CD4-positive, alpha-beta T cell treated with Interleukin-10 for 1 hour (primary cell): ENCODE measurements around the gene AMBRA1.

ENCODE experiments used
- DNase-seq: peaks from one replicate; pipeline ENCODE4 v3.0.0-alpha.2; 2020

AMBRA1 gene

DNA sequence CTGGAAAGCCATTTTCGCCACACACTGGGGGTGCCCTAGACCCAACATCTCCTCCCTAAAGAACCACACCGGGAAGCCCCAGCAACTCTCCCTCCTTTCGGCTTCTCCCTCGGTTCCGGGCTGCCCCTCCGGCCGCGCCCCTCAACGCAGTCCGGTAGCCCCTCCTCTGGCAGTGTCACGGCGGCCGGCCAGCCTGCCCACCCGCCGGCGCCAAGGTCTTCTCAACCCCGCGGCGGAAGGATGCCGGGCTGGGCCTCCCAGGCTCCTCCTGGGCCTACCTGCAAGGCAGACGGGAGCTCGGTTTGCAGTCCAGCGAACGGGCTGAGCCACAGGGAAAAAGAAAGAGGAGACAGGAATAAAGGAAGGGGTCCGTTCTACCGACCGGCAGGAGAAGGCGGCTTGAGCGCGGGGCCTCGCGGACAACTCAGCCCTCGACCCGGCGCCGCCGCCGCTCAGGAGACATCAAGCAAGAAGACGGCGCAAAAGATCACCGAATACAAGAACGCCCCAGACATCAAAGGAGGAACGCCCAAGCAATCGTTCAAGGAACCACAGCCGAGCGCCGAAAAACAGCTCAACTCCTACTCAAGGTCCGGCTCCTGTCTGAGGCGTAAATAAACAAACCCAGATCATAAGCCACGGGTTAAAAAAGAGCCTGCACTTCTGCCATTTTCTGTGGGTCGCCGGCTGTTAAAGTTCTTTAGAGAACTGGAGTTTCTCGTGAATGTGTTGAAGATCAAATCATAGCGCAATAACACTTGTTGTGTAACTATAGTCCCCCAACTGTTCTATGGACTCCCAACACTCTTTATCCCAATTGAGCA is at the start of gene AMBRA1:
Gene AMBRA1 (minus strand): TSS at position 474 of the 824 bp plus-strand sequence. CDS start 45,643 bp downstream, outside the sequence.
- DNase-seq, result peak; percentile 88

DNA sequence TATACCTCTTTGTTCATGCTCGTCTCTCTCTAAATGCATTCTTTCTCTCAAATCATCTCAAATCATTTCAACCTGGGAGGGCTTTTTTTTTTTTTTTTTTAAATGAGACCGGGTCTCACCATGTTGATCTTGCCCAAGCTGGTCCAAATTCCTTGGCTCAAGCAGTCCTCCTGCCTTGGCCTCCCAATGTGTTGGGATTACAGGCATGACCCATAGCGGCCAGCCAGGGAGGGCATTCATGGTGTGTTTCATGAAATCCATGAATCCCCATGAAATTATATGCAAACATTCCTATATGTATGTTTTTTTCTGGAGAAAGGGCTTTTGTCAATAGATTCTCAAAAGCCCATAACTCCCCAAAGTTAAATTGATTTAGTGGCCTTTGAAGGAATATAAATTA is 49.7 kb upstream of the AMBRA1 start:
- DNase-seq, result no peak

GRCh38 chr11:46642627-46643335 is 49.0 kb upstream of the AMBRA1 start:
- no peak for DNase-seq

GRCh38 chr11:46641639-46642038 is 47.8 kb upstream of the AMBRA1 start:
- no peak for DNase-seq

- DNase-seq, result no peak
Measured at GRCh38 chr11:46640036-46640788, 46.4 kb upstream of the AMBRA1 start.

- no peak for DNase-seq
Measured at GRCh38 chr11:46639197-46639839, 45.5 kb upstream of the AMBRA1 start.

DNA sequence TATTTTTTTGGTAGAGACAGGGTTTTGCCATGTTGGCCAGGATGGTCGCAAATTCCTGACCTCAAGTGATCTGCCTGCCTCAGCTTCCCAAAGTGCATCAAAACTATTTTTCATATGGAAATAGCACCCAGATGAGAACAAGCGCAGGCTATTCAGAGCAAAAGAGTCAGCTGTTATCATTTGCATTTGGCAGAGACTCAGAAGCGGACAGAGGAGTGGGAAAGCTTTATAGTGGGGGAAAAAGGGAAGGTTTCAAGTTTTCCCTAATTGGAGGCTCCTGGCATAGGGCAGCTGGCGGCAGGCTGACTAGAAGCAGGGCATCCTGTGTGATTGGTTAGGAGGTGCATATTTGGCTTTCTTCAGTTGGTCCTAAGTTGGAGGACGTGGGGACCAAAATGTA is 43.7 kb upstream of the AMBRA1 start:
- DNase-seq, result no peak

DNA sequence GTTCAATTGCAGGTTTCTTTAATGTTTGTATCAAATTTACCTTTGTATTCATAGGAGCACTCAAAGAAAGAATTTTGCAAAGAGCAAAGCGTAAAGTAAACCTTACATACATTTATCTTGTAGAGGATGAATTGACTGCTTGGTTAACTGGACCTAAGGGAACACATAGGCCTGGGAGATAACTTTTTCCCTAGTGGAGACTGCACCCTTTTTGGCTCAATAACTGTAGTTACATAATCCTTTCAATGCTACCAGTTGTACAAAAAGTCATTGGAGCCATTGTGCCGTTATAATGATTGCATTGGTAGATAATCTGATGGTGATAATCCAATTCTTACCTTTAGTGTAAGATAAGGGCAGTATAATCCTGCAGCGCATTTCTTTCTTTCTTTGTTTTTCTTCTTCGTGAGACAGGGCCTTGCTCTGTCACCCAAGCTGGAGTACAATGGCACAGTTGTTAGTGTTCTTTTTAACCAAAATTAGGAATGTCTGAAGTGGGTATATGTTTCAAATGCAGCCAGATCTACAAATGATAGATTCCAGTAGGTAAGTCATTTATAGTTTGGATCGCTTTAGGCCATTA is 41.8 kb upstream of the AMBRA1 start:
- DNase-seq, result no peak

- DNase-seq, result no peak
Measured at GRCh38 chr11:46633291-46634217, 39.7 kb upstream of the AMBRA1 start.

GRCh38 chr11:46632502-46632901 is 38.7 kb upstream of the AMBRA1 start:
- DNase-seq, result no peak

DNA sequence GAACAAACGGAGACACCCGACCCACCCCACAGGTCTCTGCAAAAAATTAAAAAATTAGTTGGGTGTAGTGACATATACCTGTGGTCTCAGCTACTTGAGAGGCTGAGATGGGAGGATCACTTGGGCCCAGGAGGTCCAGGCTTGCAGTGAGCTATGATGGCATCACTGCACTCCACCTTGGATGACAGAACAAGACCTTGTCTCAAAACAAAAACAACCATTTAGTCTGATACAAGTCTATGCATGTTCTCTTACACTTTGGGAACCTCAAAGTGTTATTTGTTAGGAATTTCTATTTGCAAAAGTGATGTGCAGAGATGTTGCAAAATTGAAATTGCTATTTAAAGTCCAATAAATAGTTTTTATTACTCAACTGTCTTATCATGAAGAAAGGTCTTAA is 37.9 kb upstream of the AMBRA1 start:
- DNase-seq, result no peak

- no peak for DNase-seq
Measured at GRCh38 chr11:46630237-46630636, 36.4 kb upstream of the AMBRA1 start.

- DNase-seq, result no peak
Measured at GRCh38 chr11:46628961-46629360, 35.1 kb upstream of the AMBRA1 start.

DNA sequence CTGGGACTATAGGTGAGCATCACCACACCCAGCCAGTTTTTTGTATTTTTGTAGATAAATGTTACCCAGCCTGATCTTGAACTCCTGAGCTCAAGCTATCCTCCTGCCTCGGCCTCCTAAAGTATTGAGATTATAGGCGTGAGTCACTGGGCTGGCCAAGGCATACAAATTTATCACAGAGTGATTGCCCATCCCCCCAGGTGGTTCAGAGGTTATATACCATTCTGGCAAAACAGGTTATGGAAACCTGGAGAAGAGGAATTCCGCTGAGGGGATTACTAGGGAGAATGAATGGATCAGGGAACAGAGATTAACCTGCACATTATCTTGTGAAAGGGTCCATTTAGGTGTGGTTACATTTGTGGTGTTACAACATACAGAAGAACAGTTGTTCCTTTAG is 31.6 kb upstream of the AMBRA1 start:
- DNase-seq, result no peak

- no peak for DNase-seq
Measured at GRCh38 chr11:46618837-46619236, 25.0 kb upstream of the AMBRA1 start.

DNA sequence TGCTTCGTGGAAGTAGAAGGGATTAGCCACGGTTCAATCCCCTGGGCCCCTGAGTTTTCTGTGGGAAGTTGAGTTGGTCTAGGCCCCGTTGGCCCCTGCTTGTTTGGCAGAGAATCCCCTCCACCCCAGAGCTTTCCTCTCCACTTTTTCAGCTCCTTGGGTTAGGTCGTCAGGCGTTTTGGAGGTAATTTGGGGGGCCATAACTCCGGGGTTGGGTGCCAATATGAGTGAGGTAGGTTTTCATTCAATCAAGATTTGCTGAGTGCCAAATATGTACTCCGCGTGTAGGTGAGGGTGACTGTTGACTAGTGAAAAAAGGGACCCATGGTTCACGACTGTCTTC is 24.1 kb upstream of the AMBRA1 start:
- DNase-seq, result no peak

DNA sequence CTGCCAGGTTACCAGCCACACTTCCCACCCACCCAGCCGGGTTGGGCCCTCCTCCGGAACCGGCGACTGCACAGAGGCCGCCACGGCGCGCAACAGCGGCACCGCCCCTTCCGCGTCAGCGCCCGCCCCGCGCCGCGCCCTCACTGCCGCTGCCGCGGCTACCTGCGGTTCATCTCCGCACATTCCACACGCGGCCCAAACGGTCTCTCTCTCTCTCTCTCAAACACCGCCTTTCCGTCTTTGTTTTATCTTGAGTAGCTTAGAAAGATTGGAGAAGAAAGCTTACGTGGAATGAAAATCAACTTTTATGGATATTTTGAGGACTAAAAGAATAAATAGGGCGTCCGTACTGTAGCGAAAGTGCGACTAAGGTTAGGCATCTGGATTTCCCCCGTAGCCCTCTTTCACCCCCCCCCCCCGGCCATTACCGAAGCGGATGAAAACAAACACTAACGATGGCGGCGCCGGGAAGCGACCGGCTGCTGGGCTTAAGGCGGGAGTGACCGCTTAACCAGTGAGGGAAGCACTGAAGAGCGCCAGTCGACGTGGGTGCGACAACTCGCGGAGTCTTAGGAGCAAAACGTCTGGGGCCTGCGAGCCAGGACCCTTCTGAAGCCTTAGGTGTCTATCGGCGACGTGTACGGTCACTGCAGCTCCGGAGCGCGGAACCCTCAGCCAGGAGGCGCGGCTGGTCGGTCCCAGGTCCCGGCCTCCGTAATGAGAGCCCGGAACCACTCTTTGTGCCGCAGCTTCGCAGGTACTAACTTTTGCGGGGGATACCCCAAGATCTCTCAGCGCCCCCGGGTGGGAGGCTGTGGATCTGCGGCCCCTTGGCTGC is 23.5 kb upstream of the AMBRA1 start, which contains the start of the genes ATG13 and HARBI1:
Gene ATG13 (plus strand): TSS at position 420 of the 838 bp plus-strand sequence. CDS start 26,739 bp downstream, outside the sequence.
Gene HARBI1 (minus strand): TSS at position 94 of the 838 bp plus-strand sequence. CDS start 990 bp downstream, outside the sequence.
- peak; percentile 94 for DNase-seq

DNA sequence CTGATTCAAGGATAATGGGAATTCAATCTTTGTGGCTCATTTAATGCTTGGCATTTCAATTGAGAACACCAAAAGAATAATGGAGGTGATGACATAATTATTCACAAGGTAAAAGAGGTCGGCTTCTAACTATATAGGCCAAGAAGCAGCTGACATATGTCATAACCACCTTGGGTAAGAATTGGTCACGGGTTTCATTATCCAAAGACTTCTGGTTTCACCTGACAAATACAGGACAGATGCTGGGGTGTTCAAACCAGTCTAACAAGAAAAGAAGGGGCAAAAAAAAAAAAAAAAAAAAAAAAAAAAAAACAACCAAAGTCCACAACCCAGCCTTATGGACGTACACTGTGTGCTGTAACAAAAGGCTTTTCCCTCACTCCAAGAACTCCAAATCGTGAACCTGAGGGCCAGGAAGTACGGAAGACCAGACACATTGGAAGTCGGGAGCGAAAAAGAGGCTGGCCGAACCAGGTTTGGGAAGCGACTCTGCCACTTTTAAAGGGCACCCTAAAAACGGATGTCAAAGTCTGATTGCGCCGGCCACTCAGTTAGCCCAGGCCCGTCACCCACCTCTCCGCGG is 22.8 kb upstream of the AMBRA1 start:
- DNase-seq, result peak; percentile 32

GRCh38 chr11:46615756-46616155 is 21.9 kb upstream of the AMBRA1 start:
- no peak for DNase-seq

GRCh38 chr11:46612326-46612725 is 18.5 kb upstream of the AMBRA1 start:
- DNase-seq, result no peak
